Measurements from ENCODE around the gene RCHY1. TPM values are rescaled to one million over a fixed set of nuclear protein-coding genes. Genes with fewer than 3 reads are reported as not detected.

RCHY1 gene
- total RNA-seq, 1 experiment from 2014 or later = 6.2 TPM

Other genes starting within 250 kb of the RCHY1 start
- gene THAP6, start 70 bp upstream of the RCHY1 start, total RNA-seq (2014; rRNA removed; shearing (Covaris generic)) = 4.8 and 5.4 TPM in 2 replicates
- gene ODAPH, start 41.7 kb upstream of the RCHY1 start, total RNA-seq (2014; rRNA removed; shearing (Covaris generic)) = not detected in 2 replicates
- gene CDKL2, start 116.1 kb upstream of the RCHY1 start, total RNA-seq (2014; rRNA removed; shearing (Covaris generic)) = not detected in 2 replicates
- gene G3BP2, start 159.0 kb upstream of the RCHY1 start, total RNA-seq (2014; rRNA removed; shearing (Covaris generic)) = 54.0 and 59.4 TPM in 2 replicates
- gene USO1, start 210.2 kb upstream of the RCHY1 start, total RNA-seq (2014; rRNA removed; shearing (Covaris generic)) = 23.4 and 24.5 TPM in 2 replicates